Pancreas (tissue), 10 donors: Measurements from ENCODE around the gene SIN3B. TPM values are rescaled to one million over a fixed set of nuclear protein-coding genes. Genes with fewer than 3 reads are reported as not detected.

Experiments
- ATAC-seq, 4 donors: fragments of 200-7000 bp; cut with Tn5 transposase; one replicate each; pipeline versions ENCODE4 v1.8.0 to v1.9.1; 2020; ENCODE audit warnings: mild to moderate bottlenecking in 4 of 4, moderate library complexity in 4 of 4
- DNase-seq, 6 donors: peaks; one replicate each; pipeline ENCODE4 v3.0.0-alpha.2; 2020
- FAIRE-seq: peaks from 2 replicates; lab custom pipeline; 2012; peaks lifted over from hg19 to GRCh38; lab: Jason Lieb, UNC
- H3K27ac ChIP-seq, 4 donors: fragments of 200-600 bp; sonication (generic); 1 replicate in 3 of 4; 2 replicates in 1 of 4; pipeline versions ENCODE4 v1.5.0 to v1.8.0; 2020
- H3K27me3 ChIP-seq, 4 donors: fragments of 200-600 bp; one replicate each; pipeline ENCODE4 v1.8.0; 2021
- H3K36me3 ChIP-seq, 3 donors: fragments of 200-600 bp; sonication (generic) in 1 of 3; one replicate each; pipeline versions ENCODE4 v1.5.0 to v1.8.0; 2020 to 2021
- H3K4me1 ChIP-seq, 3 donors: fragments of 200-600 bp; one replicate each; pipeline ENCODE4 v1.8.0; 2021
- H3K4me3 ChIP-seq, 4 donors: fragments of 200-600 bp; sonication (generic) in 2 of 4; one replicate each; pipeline versions ENCODE4 v1.5.0 to v1.8.0; 2020 to 2021
- H3K9me3 ChIP-seq, 4 donors: fragments of 200-600 bp; one replicate each; pipeline ENCODE4 v1.8.0; 2021
- CTCF ChIP-seq, 4 donors: fragments of 200-600 bp; sonication (generic) in 3 of 4; IDR thresholded peaks; one replicate each; pipeline versions ENCODE4 v1.5.0 to v1.8.0; 2021; ENCODE audit warnings: antibody characterized with exemption in 4 of 4
- WGBS, 2 donors: extraction: QIAGEN DNeasy Blood & Tissue Kit; methylation state at CpG; one replicate each; pipeline ENCODE4 v1.1.7; 2013; 5-methylcytosine and 5-hydroxymethylcytosine counted together
- intact Hi-C, 3 donors: fragments of 100-400 bp; cut with DNase I; formaldehyde crosslinking; loops; one replicate each; pipeline versions ENCODE4 v1.11.1 to v1.14.2; 2022
- polyA plus RNA-seq, 2 donors: library from polyadenylated mRNA; stranded (reverse); fragments of 200-250 nt; gene quantifications; one replicate each; pipeline ENCODE4 v1.2.3, GENCODE V29; 2013
- total RNA-seq, 6 donors: library from RNA; stranded (reverse); fragmentation: NEBNext Ultra II Directional in 4 of 6; extraction: Animal tissue kit (Norgen Biotek cat#: 25700) in 4 of 6; gene quantifications; one replicate each; pipeline versions ENCODE4 v1.2.1 to v1.2.4, GENCODE V29; 2021 to 2023
- donor health status: healthy with polysubstance abuse.
- donor health status: DM: no; HTN: no; CAD: no; lungs with moderate emphysema.
- donor health status: DM: no; HTN: no; CAD: no.
- donor health status: control.
- donor health status: control.
- donor health status: Bipolar disorder and iron deficiency.
- donor health status: DM: yes; HTN: yes; CAD: no.
- donor health status: DM: no; HTN: no; CAD: no.
- donor health status: DM: no; HTN: no; CAD: no.
- donor health status: DM: yes; HTN: yes; CAD: no.

The SIN3B gene
- total and polyA plus RNA-seq, 8 donors, result 13.6 to 51.8 (median 20.1) TPM

DNA sequence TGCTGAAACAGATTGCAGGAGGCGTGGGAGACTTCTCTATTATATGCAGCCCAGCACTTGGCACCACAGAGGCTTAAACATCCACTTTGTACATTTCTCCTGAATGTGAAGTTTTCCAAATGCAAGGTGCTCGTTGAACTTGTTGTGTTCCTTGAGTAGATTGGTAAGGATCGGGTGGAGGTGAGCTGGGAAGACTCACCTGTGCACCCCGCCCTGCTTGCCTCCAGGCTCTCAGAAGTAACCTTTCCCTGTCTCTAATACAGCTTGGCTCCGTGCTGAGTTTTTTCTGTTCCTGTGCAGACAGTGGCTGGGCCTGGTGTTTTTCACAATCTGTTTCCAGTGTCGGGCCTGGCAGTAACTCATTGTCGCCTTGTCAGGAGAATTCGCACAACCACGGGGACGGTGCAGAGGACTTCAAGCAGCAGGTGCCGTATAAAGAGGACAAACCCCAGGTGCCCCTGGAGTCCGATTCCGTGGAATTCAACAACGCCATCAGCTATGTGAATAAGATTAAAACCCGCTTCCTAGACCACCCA lies 12.3 kb downstream of the SIN3B start:
- WGBS, 2 donors, result 92 to 94% methylated on average over 15 of the region's 15 CpGs
- ATAC-seq (no peak), DNase-seq (no peak), FAIRE-seq (no peak)
- no peaks in the 10 kb centered on the region for H3K9me3 ChIP-seq
- no peak overlapping the region for H3K4me3 ChIP-seq
- H3K27ac ChIP-seq, result no peak overlapping the region
- intact Hi-C loops, result no loop called here
- H3K27me3 ChIP-seq, result no peaks in the 10 kb centered on the region
- H3K4me1 ChIP-seq, result no peaks in the 10 kb centered on the region
- no peak for TF ChIP-seq CTCF (IDR thresholded peaks at IDR 0.05)
- peaks cover 0 to 31% (median 5%) of the 10 kb centered on the region in 3 donors for H3K36me3 ChIP-seq

DNA sequence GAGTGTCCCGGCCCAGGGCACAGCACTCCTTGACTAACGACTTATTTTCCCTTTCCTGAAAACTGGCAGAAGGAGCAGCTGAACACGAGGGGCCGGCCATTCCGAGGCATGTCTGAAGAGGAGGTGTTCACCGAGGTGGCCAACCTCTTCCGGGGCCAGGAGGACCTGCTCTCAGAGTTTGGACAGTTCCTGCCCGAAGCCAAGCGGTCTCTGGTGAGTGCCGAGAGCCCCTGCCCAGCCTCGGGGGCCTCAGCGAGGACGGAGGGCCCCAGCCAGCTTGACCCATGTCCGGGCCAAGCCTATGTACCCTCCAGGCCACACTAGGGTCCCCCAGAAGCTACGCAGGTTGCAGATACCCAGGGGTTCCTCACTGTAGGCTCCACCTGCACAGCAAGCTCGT lies 17.7 kb downstream of the SIN3B start:
- peaks cover 0 to 49% (median 22%) of the 10 kb centered on the region in 3 donors for H3K36me3 ChIP-seq

DNA sequence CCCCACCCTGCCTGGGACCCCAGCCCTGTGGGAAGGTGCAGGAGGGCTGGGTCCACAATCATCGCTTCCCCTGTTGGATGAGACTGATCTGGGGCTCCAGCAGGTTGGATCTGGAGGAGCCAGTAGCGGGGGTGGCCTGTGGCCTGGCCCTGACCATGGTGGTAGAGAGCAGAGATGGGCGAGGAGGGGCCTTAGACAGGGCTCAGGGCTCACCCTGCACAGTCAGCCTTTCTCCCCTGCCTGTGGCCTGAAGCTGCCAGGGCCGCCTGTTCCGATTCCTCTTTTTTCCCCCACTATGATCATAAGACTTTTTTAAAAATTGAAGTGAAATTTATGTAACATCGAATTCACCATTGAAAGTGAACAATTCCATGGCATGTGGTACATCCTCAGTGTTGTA lies 18.2 kb downstream of the SIN3B start:
- intact Hi-C loops, result no loop called here
- ATAC-seq (peak in 2 of 4 donors; percentile 45 to 72), FAIRE-seq (no peak), DNase-seq (no peak)
- 94 to 98% methylated on average over 6 of the region's 6 CpGs for WGBS, 2 donors
- Histone ChIP-seq H3K4me3 (no peak overlapping the region), H3K9me3 (no peaks in the 10 kb centered on the region), H3K27me3 (no peaks in the 10 kb centered on the region), H3K4me1 (no peaks in the 10 kb centered on the region), H3K27ac (no peak overlapping the region), H3K36me3 (peaks cover 0 to 54% (median 22%) of the 10 kb centered on the region in 3 donors)
- TF ChIP-seq CTCF (IDR thresholded peaks at IDR 0.05), result no peak

More for the DNA sequence above, 17.7 kb downstream of the SIN3B start:
- Histone ChIP-seq H3K9me3 (no peaks in the 10 kb centered on the region), H3K4me3 (no peak overlapping the region), H3K27ac (no peak overlapping the region), H3K27me3 (no peaks in the 10 kb centered on the region), H3K4me1 (no peaks in the 10 kb centered on the region)
- ATAC-seq (no peak), FAIRE-seq (no peak), DNase-seq (no peak)
- no peak for TF ChIP-seq CTCF (IDR thresholded peaks at IDR 0.05)
- intact Hi-C loops, result no loop called here
- WGBS, 2 donors, result 93 to 95% methylated on average over 16 of the region's 16 CpGs

DNA sequence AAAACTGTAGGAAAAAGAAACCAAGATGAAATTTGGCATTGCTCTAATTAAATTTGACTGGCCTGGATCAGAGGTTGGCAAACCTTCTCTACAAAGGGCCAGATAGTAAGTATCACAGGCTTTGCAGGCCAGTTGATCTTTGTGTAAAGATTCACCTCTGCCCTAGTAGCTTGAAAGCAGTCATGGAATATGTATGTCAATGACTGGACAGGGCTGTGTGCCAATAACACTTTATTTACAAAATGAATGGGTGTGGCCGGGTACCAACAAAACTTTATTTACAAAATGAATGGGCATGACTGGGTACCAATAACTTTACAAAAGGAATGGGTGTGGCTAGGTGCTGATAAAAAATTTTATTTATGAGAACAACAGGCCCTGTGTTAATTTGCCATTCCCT lies 20.0 kb downstream of the SIN3B start:
- H3K4me1 ChIP-seq, result no peaks in the 10 kb centered on the region
- intact Hi-C loops, result no loop called here
- WGBS, 2 donors, result 79 to 87% methylated on average over 1 of the region's 1 CpG
- peaks cover 5 to 62% (median 26%) of the 10 kb centered on the region in 3 donors for H3K36me3 ChIP-seq
- no peak for ATAC-seq
- no peak for DNase-seq
- no peaks in the 10 kb centered on the region for H3K27me3 ChIP-seq
- H3K4me3 ChIP-seq, result no peak overlapping the region
- no peak overlapping the region for H3K27ac ChIP-seq
- no peak for FAIRE-seq
- no peaks in the 10 kb centered on the region for H3K9me3 ChIP-seq
- TF ChIP-seq CTCF (IDR thresholded peaks at IDR 0.05), result no peak

- Histone ChIP-seq H3K27ac (no peak overlapping the region), H3K4me1 (no peaks in the 10 kb centered on the region), H3K4me3 (no peak overlapping the region), H3K9me3 (no peaks in the 10 kb centered on the region), H3K27me3 (no peaks in the 10 kb centered on the region), H3K36me3 (peaks cover 5 to 52% (median 26%) of the 10 kb centered on the region in 3 donors)
- FAIRE-seq, result no peak
- no peak for TF ChIP-seq CTCF (IDR thresholded peaks at IDR 0.05)
- 97% methylated on average over 4 of the region's 4 CpGs for WGBS, 2 donors
- no peak for ATAC-seq
- DNase-seq, result no peak
- intact Hi-C loops, result no loop called here
Measured at GRCh38 chr19:16850133-16850532, 20.9 kb downstream of the SIN3B start.
